GM12801 (cell line): ENCODE results near the gene KCNG4.

Experiments
- CTCF ChIP-seq: IDR thresholded peaks from one replicate; pipeline ENCODE4 v1.5.1; 2011; ENCODE audit warnings: control low read depth; ENCODE audit not compliant: insufficient read length; ENCODE audit errors: extremely low read depth

The KCNG4 gene

GRCh38 chr16:84196101-84196500 lies 43.7 kb downstream of the KCNG4 start:
- no peak for TF ChIP-seq CTCF

GRCh38 chr16:84195201-84196093 lies 44.4 kb downstream of the KCNG4 start:
- no peak for TF ChIP-seq CTCF

GRCh38 chr16:84194470-84195200 lies 45.2 kb downstream of the KCNG4 start:
- no peak for TF ChIP-seq CTCF

- TF ChIP-seq CTCF: no peak
These were observed 45.8 kb downstream of the KCNG4 start for GRCh38 chr16:84194018-84194417.

GRCh38 chr16:84193480-84193879 lies 46.3 kb downstream of the KCNG4 start:
- no peak for TF ChIP-seq CTCF

- no peak for TF ChIP-seq CTCF
These were observed 48.3 kb downstream of the KCNG4 start for GRCh38 chr16:84191466-84191865.

GRCh38 chr16:84190731-84191388 lies 49.0 kb downstream of the KCNG4 start, which contains the start of gene ADAD2:
TSS of gene ADAD2 (plus strand) at chr16:84191157. CDS start at chr16:84191231, 74 bp downstream.
- TF ChIP-seq CTCF: no peak
